RWPE2 (cell line): ENCODE results near the gene TBC1D14.
A peak's percentile ranks its signal among the peaks of the same experiment; 100 is the strongest.

Experiments used
- ATAC-seq: fragments of 200-7000 bp; cut with Tn5 transposase; 3 replicates; pipeline ENCODE4 v1.9.1; 2021; ENCODE audit warnings: low read depth
- DNase-seq: peaks from one replicate; pipeline ENCODE4 v3.0.0-alpha.2; 2020; ENCODE audit warnings: low spot score
- H3K27ac ChIP-seq: fragments of 450-650 bp; 2 replicates; pipeline ENCODE4 v1.5.1; 2017; ENCODE audit warnings: mild to moderate bottlenecking; ENCODE audit not compliant: poor library complexity, severe bottlenecking
- H3K27me3 ChIP-seq: fragments of 250-450 bp; sonication (Bioruptor Pico); 2 replicates; pipeline ENCODE4 v1.5.1; 2021; ENCODE audit warnings: mild to moderate bottlenecking, moderate library complexity; ENCODE audit not compliant: insufficient read depth, poor library complexity, severe bottlenecking
- H3K36me3 ChIP-seq: fragments of 250-450 bp; sonication (Bioruptor Pico); 2 replicates; pipeline ENCODE4 v1.5.1; 2020; ENCODE audit warnings: low read depth, mild to moderate bottlenecking, moderate library complexity
- H3K4me1 ChIP-seq: fragments of 250-450 bp; sonication (Bioruptor Pico); 2 replicates; pipeline ENCODE4 v1.5.1; 2021; ENCODE audit warnings: mild to moderate bottlenecking, moderate library complexity; ENCODE audit not compliant: insufficient read depth, poor library complexity, severe bottlenecking
- H3K4me3 ChIP-seq: fragments of 250-450 bp; sonication (Bioruptor Pico); 2 replicates; pipeline ENCODE4 v1.5.1; 2021; ENCODE audit warnings: mild to moderate bottlenecking, moderate library complexity; ENCODE audit not compliant: severe bottlenecking
- H3K9me3 ChIP-seq: fragments of 250-450 bp; sonication (Bioruptor Pico); 2 replicates; pipeline ENCODE4 v1.5.1; 2021; ENCODE audit warnings: mild to moderate bottlenecking, moderate library complexity; ENCODE audit not compliant: severe bottlenecking
- TF ChIP-seq, protein P1 (sequence below): fragments of 450-650 bp; IDR thresholded peaks from one replicate; pipeline ENCODE4 v1.5.1; 2017; ENCODE audit warnings: mild to moderate bottlenecking, moderate library complexity; ENCODE audit not compliant: poor library complexity, severe bottlenecking

Gene TBC1D14

DNA sequence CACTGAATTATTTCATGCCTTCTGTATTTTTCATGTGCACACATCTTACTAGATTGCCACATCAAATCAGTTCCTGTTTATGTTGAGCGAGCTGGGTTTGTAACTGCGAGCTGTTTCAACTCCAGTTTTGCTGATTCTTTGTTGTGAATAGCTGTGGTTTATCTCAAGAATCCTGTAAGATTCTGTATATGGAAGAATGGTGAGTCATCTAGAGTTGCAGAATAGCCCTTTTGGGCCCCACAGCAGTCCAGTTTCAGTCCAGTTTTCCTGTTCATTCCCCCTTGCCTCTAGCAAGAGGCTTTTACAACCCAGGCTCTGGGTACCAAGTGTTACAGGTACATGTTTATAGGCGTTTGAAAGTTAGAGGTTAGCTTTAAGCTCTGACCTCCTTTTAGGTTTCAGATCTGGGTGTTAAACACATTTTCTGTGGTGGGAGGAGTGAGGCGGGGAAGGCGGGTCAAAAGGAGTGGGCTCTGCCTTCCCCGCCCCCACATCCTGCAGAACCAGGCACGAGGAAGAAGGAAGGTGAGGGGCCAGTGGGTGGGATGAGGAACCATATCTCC, 32.7 kb downstream of the TBC1D14 start:
- H3K4me3 ChIP-seq: no peak overlapping the region
- H3K27ac ChIP-seq: peak overlapping the region; percentile 71
- DNase-seq: no peak

DNA sequence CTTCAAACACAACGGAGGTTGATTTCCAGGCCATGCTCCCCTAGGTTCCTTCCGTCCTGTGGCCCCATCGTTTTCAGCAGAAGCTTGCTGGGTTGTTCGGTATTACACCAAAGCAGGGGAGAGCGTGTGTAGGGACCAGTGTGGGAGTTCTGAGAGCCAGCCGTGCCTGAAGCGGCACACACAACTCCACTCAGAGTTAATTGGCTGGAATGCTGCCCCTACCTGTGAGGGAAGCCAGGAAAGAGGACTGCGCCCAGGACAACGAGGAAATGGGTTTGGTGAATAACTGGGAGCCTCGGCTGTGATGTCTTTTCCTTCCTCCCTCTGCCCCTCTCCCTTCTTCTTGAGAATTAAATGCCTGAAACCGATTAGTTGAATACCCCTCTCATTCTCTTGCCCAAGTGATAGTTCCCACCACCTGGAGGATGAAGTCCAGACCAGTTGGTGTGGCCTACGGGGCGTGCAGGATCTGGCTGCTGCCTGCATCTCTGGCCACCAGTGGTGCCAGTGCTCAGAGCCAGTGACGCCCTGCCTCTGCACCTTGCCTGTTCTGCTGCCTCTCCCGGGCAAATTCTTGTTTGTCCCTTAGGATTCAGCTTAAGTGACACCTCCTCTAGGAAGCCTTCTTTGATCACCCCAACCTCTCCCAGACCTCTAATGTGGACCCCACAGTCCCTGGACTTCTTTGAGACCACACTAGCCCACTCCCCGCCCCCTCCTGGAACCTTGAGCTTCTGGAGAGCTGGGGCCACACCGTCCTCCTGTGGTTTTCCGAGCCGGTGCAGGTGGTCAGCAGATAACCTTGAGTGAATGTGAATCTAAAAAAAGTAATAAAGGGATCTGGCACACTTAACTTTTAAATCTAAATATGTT, 33.6 kb downstream of the TBC1D14 start:
- H3K9me3 ChIP-seq: no peaks in the 10 kb centered on the region
- no peak overlapping the region for H3K4me3 ChIP-seq
- ATAC-seq (no peak), DNase-seq (no peak)
- no peaks in the 10 kb centered on the region for H3K36me3 ChIP-seq
- H3K4me1 ChIP-seq: peaks cover 14% of the 10 kb centered on the region
- H3K27ac ChIP-seq: peak overlapping the region; percentile 71
- TF ChIP-seq, protein P1, sequence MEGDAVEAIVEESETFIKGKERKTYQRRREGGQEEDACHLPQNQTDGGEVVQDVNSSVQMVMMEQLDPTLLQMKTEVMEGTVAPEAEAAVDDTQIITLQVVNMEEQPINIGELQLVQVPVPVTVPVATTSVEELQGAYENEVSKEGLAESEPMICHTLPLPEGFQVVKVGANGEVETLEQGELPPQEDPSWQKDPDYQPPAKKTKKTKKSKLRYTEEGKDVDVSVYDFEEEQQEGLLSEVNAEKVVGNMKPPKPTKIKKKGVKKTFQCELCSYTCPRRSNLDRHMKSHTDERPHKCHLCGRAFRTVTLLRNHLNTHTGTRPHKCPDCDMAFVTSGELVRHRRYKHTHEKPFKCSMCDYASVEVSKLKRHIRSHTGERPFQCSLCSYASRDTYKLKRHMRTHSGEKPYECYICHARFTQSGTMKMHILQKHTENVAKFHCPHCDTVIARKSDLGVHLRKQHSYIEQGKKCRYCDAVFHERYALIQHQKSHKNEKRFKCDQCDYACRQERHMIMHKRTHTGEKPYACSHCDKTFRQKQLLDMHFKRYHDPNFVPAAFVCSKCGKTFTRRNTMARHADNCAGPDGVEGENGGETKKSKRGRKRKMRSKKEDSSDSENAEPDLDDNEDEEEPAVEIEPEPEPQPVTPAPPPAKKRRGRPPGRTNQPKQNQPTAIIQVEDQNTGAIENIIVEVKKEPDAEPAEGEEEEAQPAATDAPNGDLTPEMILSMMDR: no peak
- H3K27me3 ChIP-seq: no peaks in the 10 kb centered on the region

More for the DNA sequence above, 32.7 kb downstream of the TBC1D14 start:
- Histone ChIP-seq H3K4me1 (peaks cover 14% of the 10 kb centered on the region), H3K36me3 (no peaks in the 10 kb centered on the region), H3K27me3 (no peaks in the 10 kb centered on the region), H3K9me3 (no peaks in the 10 kb centered on the region)
- ATAC-seq: peak; percentile 95
- TF ChIP-seq, protein P1: no peak

GRCh38 chr4:6943885-6944225, 34.2 kb downstream of the TBC1D14 start:
- no peak for ATAC-seq

DNA sequence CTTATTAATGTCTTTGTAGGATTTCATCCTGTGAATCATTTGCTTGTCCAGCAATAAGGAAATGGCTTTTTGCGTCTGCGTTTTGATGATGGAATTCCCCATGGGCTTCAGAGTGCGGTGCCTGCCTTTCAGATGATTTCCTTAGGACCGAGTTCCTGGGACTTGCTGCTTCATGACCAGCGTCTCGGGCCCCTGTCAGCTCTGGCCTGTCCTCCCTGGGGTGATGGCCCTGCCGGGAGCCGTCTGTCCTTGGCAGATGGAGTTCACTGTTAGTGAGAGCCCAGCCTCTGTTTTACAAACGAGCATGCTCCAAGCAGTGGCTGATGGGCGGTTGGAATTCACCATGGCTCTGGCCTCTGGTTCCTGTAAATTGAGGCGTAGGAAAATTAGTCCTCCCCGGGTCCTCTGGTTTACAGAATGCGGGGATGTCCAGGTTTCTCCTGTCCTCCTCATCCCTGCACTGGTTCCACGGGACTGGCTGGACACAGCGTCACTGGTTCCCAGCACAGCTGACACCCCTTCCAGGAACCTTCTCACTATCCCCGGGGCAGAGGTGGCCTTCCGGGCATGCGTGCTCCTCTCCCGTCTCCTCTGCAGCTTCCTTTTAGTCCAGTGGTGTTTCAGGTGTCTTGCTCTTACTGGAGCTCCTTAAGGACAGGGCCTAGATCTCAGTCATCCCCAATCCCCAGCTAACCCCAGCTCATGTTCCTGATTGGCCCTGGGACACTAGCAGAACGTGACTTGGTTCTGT, 34.9 kb downstream of the TBC1D14 start:
- Histone ChIP-seq H3K27me3 (no peaks in the 10 kb centered on the region), H3K27ac (no peak overlapping the region), H3K4me3 (no peak overlapping the region), H3K4me1 (peaks cover 14% of the 10 kb centered on the region), H3K36me3 (no peaks in the 10 kb centered on the region), H3K9me3 (no peaks in the 10 kb centered on the region)
- no peak for ATAC-seq
- no peak for DNase-seq
- TF ChIP-seq, protein P1: no peak

More at GRCh38 chr4:6943885-6944225, 34.2 kb downstream of the TBC1D14 start:
- Histone ChIP-seq H3K27ac (no peak overlapping the region), H3K36me3 (no peaks in the 10 kb centered on the region), H3K4me3 (no peak overlapping the region), H3K27me3 (no peaks in the 10 kb centered on the region), H3K4me1 (peaks cover 14% of the 10 kb centered on the region), H3K9me3 (no peaks in the 10 kb centered on the region)
- TF ChIP-seq, protein P1: no peak
- no peak for DNase-seq
